HG02852 (cell line): ENCODE results near the gene SLC29A1.
A peak's percentile ranks its signal among the peaks of the same experiment; 100 is the strongest.

ENCODE experiments used
- ATAC-seq: cut with Tn5 transposase; IDR thresholded peaks from one replicate; pipeline ENCODE4 v1.9.1; 2021; ENCODE audit warnings: mild to moderate bottlenecking, moderate library complexity; ENCODE audit not compliant: unreplicated experiment

Gene SLC29A1

DNA sequence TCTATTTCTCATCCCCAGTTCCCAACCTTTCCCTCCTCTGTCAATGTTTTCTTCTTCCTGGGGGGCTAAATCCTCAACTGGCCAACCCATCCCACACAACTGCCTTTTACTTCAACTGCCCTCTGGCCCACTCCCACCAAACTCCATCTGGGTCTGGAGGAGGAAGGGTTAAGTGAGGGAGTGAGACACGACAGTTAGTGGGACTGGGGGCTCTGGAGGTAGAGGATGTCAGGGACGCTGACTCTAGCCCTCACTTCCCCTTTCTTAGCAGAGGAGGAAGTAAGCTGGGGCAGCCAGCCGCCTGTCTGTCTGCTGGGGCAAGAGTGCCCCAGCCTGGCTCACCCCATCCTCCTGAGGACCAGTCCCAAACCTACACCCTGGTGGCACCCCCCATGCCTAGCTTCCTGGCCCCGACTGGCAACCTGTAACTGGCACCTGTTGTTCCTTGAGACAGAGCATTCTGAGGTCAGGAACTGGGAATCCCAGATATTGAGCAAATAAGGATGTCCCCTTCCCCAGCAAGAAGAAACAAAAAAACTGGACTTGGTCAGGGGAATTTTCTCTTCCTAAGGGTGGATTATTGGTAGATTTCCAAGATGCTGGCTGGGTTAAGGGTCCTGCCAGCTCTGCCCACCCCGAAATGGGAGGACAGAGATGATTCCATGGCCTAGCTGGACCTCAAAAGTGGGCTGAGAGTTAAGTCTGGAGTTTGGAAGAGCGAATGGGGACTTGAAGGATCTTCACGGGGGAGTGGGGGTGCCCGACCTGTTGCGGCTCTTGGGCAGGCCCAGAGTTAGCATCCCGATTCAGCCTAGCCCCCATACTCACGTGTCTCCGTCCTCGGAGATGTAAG lies 41.0 kb downstream of the SLC29A1 start:
- peak; percentile 20 for ATAC-seq

- ATAC-seq = peak; percentile 35
Observed at GRCh38 chr6:44265007-44265721, 41.8 kb downstream of the SLC29A1 start, which contains the start of gene NFKBIE. TSS of gene NFKBIE (minus strand) at chr6:44265551. CDS start at chr6:44265346, 205 bp downstream.

DNA sequence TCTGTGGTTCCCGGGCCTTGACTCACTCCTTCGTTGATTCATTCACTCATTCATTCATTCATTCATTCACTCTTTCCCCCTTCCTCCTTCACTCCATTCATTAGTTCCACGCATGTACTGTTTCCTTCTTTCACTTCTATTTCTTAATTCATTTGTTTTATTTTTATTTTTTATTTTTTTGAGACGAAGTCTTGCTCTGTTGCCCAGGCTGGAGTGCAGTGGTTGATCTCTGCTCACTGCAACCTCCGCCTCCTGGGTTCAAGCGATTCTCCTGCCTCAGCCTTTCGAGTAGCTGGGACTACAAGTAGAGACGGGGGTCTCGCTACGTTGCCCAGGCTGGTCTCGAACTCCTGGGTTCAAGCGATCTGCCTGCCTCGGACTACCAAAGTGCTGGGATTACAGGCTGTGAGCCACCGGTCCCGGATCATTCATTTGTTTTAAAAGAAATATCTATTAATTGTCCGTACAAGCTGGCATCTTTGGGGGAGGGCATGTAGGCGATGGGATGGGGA lies 42.4 kb downstream of the SLC29A1 start:
- ATAC-seq = no peak

- ATAC-seq = no peak
Observed at GRCh38 chr6:44266347-44266746, 43.0 kb downstream of the SLC29A1 start.

- ATAC-seq = no peak
Observed at GRCh38 chr6:44267252-44267651, 43.9 kb downstream of the SLC29A1 start.

GRCh38 chr6:44268095-44268628 lies 44.8 kb downstream of the SLC29A1 start:
- no peak for ATAC-seq

- ATAC-seq = no peak
Observed at GRCh38 chr6:44269178-44269920, 46.0 kb downstream of the SLC29A1 start.

DNA sequence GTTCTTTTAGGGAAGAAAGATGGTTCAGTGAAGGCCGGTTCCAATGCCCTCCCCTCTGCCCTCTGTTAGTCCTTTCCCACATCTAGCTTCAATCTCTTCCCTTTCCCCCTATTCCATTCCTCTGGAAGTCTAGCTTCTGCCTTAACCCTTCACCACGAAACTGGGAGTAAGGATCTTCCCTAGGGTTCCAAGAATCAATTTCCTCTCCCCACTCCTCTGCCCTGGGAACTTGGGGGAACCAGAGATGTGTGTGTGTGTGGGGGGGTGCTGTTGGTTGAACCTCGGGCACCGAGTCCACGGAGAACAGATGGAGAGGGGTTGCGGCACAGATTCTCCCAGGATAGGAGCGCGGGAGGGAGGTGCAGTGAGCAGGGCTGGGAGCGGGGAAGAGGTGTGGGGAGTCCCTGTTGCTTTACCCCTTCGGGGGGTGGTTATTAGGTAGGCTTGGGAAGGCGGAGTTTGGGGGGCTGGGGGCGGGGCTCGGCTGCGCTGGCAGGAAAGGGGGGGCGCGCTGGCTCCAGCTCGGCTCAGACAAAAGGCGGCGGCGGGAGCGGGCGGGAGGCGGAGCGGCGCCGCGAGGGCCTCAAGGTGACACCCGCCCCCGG lies 46.6 kb downstream of the SLC29A1 start, which contains the start of gene TMEM151B:
Gene TMEM151B (plus strand): TSS at position 530 of the 605 bp plus-strand sequence. CDS start 293 bp downstream, outside the sequence.
- ATAC-seq = no peak

- ATAC-seq = no peak
Observed at GRCh38 chr6:44270526-44271405, 47.4 kb downstream of the SLC29A1 start.

DNA sequence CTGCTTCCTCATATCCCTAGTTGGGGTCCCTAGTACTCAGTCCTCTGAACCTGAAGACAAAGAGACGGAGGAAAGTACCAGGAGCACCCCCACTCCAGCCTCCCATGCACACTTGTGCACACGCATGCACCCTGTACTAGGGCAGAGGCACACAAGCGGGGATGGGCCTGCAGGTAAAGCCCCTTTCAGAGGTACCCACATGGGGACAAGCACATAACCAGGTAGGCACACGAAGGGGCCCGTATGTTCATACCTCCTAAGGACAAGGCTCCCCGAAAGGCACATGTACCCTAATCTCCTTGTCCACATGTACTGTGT lies 48.0 kb downstream of the SLC29A1 start:
- ATAC-seq = no peak

DNA sequence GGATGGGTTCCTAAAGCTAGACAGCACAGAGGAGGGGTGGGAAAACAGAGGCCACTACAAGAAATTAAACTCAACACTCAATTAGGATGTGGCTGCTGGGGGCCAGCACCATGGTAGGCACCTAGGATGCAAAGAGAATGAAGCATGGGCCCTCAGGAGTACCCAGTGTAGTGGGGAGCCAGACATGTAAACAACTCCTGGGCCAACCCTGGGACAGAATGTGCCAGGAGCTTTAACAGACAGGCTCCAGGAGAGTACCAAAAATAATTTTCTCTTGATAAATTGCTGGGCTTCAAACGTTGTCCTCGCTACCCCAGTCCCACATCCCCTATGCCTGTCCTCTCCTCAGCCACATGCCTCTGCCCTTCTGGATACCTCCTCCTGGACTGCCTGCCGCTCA lies 48.5 kb downstream of the SLC29A1 start:
- no peak for ATAC-seq

DNA sequence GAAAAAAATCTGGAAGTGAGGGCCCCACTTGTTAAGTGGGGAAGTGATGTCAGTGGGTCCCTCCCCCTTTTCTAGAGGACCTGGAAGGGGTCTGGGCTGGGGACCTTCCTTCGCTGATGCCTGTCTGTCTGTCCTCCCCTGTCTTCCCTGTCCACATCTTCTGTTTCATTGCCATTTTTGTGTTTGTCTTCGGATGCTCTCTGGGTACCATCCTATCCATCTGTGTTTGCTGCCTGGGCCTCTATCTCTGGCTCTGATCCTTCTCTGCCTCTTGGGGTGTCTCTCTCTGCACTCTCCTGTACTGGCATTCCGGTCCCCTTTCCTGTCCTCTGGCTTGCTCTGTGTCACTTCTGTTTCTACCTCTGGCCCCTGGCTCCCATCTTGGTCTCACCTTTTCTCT lies 49.1 kb downstream of the SLC29A1 start:
- ATAC-seq = no peak

DNA sequence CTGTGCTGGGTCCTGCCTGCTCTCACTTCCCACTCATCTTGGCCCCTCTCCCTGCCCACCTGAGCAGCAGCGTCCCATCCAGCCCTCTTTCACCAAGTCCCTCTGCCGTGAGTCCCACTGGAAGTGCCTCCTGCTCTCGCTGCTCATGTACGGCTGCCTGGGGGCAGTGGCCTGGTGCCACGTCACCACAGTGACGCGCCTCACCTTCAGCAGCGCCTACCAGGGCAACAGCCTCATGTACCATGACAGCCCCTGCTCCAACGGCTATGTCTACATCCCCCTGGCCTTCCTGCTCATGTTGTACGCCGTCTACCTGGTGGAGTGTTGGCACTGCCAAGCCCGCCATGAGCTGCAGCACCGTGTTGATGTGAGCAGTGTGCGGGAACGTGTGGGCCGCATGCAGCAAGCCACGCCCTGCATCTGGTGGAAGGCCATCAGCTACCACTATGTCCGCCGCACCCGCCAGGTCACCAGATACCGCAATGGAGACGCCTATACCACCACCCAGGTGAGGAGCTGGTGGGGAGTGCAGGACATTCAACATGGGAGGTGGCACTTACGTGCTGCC lies 49.7 kb downstream of the SLC29A1 start:
- no peak for ATAC-seq

DNA sequence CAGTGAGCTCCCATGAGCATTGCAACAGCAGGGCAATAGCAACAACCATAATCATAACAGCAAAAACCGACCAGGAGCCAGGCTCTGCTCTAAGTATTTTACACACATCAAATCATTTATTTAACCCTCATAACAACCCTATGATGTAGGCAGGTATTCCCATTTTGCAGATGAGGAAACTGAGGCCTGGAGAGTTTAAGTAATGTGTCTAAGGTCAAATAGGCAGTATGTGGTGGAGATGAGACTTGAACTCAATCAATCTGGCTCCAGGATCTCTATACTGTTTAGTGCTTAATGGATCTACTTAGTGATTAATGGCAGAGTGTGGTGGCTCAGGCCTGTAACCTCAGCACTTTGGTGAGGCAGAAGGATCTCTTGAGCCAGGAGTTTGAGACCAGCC lies 50.2 kb downstream of the SLC29A1 start:
- no peak for ATAC-seq

DNA sequence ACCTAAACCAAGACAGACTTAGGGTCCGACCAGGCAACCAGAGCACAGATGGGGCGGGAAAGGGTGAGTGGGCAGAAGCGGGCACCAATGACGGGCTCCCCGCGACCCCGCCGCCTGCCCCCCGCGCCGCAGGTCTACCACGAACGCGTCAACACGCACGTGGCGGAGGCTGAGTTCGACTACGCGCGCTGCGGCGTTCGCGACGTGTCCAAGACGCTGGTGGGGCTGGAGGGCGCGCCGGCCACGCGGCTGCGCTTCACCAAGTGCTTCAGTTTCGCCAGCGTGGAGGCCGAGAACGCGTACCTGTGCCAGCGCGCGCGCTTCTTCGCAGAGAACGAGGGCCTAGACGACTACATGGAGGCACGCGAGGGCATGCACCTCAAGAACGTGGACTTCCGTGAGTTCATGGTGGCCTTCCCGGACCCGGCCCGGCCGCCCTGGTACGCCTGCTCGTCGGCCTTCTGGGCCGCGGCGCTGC lies 51.9 kb downstream of the SLC29A1 start:
- ATAC-seq = no peak

- ATAC-seq = no peak
Observed at GRCh38 chr6:44275749-44276648, 52.6 kb downstream of the SLC29A1 start.

- no peak for ATAC-seq
Observed at GRCh38 chr6:44276667-44277640, 53.6 kb downstream of the SLC29A1 start.
